GM21825 (cell line): ENCODE data around the gene ATG12.
"Not testable (repeated sequence)": the region's sequence is repeated elsewhere in the genome, so short reads cannot be mapped to it uniquely, and the experiment has no call there.

Source experiments
- ATAC-seq: cut with Tn5 transposase; IDR thresholded peaks from one replicate; pipeline ENCODE4 v1.9.1; 2021; ENCODE audit warnings: mild to moderate bottlenecking, moderate library complexity; ENCODE audit not compliant: unreplicated experiment

The ATG12 gene

DNA sequence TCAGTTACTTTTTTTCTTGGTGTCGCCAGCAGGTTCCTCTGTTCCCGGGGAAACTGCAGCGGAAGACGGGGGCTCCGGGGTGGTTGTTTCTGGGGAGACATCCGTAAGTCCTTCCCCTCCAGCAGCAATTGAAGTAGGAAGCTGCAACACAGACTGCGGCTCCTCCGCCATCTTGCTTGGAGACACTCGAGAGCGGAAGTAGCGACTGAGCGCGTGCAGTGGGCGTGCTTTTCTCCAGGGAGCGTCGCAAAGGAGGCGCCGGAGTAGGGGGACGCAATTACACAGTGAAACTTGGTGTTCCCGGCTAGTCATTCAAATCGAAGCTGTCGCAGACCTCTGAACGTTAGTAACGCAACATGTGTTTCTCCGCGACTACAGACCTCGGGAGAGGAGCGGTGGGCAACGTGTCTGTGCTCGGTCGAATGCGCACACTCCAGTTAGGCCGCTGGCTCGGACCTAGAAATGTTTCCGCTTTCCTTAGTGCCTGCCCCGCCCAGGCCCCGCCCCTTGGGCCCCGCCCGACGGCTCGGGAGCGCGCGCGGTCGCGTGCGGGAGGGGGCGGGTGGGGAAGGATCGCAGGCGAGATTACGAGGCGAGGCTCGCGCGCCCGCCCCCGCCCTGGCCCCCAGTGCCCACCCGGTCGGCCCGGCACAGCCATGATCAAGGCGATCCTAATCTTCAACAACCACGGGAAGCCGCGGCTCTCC, at the start of gene ATG12, which contains the start of gene AP3S1:
ATG12 (minus strand) TSS at position 184 of the 707 bp plus-strand sequence; CDS start at position 171, 13 bp downstream.
AP3S1 (plus strand) TSS at position 554 of the 707 bp plus-strand sequence; CDS start at position 657, 103 bp downstream.
- ATAC-seq = peak; percentile 79

DNA sequence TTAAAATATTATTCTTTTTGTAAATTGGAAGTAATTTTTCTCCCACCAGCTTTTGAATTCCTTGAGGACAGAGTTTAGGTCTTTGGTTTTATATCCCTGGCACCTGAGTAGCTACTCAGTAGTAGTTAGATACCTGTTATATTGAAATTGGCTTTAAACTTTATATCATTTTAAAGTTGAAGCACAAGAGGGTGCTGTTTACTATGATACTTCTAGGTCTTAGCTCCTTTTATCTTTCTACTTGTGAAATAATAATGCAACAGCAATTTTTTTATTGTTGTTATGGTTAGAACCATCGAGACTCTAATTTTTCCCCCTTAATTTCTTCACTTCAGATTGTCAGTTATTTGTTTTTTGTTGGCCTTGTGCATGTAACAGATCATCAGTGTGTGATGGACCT, 46.7 kb upstream of the ATG12 start:
- ATAC-seq = no peak

DNA sequence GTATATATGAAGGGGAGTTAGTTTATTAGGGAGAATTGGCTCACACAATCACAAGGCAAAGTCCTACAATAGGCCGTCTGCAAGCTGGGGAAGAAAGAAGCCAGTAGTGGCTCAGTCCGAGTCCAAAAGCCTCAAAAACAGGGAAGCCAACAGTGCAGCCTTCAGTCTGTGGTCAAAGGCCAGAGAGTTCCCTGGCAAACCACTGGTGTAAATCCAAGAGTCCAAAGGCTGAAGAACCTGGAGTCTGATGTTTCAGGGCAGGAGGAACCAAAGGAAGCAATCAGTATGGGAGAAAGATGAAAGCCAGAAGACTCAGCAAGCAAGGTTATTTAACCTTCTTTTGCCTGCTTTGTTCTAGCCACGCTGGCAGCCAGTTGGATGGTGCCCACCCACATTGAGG, 43.8 kb upstream of the ATG12 start:
- not testable (repeated sequence) for ATAC-seq

DNA sequence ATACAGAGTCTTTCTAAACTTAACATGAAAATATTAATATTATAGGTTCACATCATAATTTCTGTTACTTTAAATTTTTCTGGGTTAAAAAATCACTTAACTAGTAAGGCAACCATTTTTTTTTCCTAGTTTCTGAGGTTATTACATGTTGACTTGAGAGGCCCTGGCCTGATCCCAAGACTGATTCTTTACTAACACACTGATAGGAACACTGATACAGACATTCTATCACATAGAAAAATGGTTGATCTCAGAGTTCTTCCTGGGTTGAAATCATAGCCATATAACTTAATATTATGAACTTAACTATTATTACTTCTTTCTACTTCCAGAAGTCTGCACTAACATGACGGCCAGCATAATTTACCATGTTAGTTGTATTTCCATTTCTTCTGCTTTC, 43.3 kb upstream of the ATG12 start:
- ATAC-seq = no peak

DNA sequence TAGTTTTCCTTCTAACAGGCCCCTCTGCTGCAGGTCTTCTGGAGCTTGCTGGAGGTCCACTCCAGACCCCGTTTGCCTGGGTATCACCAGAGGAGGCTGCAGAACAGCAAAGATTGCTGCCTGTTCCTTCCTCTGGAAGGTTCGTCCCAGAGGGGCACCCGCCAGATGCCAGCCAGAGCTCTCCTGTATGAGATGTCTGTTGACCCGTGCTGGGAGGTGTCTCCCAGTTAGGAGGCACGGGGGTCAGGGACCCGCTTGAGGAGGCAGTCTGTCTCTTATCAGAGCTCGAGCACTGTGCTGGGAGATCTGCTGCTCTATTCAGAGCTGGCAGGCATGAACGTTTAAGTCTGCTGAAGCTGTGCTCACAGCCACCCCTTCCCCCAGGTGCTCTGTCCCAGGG, 41.1 kb upstream of the ATG12 start:
- not testable (repeated sequence) for ATAC-seq

DNA sequence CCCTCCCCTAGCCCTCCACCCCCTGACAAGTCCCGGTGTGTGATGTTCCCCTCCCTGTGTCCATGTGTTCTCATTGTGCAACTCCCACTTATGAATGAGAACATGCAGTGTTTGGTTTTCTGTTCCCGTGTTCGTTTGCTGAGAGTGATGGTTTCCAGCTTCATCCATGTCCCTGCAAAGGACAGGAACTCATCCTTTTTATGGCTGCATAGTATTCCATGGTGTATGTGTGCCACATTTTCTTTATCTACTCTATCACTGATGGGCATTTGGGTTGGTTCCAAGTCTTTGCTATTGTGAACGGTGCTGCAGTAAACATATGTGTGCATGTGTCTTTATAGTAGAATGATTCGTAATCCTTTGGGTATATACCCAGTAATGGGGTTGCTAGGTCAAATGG, 36.0 kb upstream of the ATG12 start:
- ATAC-seq = not testable (repeated sequence)

DNA sequence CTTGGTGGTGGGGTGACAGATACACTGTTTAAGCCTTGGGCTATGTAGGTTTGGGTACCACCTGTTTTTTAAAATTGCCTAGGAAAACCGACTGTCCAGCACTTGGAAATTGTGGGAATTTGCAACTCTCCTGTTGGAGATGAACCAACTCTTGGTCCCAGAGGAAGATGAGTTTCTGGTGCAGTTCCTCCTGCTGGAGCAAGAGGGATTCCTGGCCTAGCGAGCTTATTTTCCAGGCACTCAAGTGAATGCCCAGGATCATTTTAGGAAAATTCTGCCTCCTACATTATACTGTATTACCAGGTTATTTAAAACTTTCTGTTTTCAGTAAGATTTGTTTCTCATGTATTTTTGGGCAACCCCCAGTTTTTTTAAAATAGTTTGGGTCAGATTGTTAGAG, 34.1 kb upstream of the ATG12 start:
- no peak for ATAC-seq

DNA sequence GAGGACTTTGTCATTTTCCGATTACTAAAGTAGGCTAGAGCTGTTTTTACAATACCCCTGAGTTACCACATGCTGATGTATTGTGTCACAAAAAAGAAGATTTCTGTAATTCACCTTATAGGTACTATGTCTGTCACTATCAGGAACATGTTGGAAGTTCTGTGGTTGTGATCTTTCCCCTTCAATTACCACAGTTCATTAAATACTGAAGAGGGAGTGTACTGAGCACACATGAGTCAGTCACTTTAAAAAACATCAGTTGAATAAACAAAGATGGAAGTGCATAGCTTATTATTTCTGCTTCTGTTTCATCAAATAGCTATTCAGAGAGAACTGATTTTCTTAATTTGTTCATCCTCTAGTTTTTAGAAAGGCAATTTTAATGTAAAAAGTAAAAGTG, 32.0 kb upstream of the ATG12 start:
- no peak for ATAC-seq

DNA sequence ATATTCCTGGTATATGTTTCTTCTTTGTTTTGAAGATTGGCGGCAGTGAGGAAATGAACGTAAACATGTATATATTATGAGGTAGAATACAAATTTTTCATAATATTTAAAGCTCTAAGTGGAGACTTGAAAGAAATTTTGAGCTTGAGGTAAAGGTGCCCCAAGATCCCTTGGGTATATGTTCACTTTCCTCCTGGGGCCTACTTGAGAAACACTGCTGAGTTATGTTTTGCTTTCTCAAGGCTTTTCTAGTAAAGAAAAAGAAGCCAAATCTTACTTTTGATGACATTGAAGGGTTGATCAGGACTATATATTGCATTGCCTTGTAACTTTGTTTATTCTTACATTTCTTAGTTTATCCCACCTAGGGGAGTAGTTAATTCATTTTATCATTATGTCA, 31.1 kb upstream of the ATG12 start:
- ATAC-seq = no peak

DNA sequence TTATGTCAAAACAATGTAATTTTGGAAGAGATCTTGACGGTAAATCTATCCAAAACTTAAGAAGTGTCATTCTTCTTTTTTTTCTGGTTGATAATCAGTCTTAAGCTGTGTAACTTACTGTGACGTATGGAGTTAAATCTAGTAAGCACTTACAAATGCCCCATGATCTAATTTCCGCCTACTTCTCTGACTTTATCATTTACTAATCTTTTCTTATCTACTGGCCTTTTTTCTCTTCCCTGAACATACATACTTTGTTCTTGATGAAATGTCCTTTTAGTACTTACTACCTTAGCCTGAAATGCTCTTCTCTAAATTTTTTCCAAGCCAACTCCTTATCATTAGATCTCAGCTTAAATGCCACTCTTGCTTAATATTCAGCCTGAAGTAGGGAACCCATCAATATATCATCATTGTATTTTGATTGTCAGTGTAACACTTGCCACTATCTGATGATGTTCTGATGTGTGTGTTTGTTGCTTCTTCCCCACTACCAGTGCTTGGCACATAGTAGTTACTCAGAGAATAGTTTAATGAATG, 28.0 kb upstream of the ATG12 start:
- no peak for ATAC-seq

DNA sequence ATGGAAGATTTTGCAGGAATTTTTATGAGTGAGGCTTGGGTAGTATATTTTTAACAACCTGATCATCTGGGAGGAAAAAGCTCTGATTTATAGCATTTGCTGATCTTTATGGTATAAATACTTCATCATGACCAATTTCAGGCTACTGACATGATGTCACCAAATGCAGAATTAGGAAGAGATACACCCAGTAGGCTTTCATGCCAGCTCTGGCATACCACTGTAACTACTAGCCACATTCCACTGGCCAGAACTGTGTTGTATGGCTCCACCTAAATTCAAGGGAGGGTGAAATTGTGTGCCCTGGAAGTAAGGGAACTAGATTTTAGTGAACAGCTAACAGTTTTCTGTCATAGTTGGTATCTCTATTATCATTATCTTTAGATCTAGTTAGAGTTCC, 18.0 kb upstream of the ATG12 start:
- ATAC-seq = no peak

DNA sequence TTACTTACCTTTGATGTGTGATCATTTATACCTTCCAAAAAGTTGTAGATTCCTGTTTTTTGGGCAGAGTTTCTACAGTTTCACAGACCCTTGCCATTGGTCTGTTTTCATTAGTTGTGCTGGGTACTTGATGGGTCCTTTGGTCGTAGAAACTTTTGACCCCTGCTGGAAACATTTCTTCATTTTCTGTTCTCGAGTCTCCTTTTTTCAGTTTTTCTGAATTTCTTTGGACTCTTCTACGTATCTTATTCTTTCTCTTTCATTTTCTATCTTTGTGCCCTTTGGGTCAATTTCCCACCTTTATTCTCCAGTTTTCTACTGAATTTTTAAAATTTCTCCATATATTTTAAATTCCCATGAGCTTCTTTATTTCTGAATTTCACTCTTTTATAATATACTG, 17.0 kb upstream of the ATG12 start:
- ATAC-seq = no peak

DNA sequence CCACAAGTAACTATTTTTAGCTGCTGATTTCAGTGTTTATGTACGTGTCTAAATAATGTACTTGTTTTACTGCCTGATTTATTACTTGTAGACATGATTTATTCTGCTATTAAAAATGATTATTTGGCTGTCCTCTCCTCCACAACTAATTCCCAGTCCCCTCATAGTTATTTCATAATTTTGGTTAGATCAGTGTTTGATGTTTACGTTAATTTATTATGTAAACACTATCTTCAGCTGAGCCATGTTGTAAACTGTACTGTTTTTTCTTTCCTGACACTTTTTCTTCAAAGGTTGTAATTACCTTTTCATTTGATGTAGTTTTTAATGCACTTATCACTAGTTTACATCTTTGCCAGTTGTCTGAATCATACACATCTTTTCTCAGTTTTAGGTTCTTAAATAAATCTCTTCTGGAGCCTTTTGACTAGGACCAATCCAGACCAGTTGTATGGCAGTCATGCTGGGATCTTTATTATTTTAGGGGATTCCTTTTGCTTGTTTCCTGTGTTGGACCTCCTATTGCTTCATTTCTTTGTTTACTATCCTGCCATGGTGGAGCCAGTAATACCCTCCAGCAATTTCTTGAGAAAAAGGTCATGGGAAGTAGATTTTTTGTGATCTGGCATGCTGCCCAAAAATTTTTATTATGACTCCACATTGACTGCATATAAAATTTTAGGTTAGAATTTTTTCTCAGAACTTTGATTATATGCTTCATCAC, 16.4 kb upstream of the ATG12 start:
- ATAC-seq = no peak

DNA sequence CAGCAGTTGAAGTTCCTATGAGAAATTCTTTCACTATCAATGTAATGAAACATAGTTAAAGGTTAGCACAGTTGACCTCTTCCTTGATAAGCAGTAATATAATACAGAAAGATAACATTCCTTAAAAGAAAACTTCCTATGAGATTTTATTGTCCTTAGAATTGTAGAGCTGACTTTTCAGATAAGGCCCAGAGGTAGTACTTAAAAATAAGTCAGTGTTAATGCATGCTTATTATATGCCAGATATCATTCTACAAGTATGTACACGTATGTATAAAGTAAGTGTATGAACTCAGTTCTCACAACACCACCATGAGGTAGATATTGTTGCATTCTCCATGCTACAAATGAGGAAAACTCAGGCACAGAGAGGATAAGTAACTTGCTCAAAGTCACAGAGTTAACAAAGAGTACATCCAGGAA, 15.7 kb upstream of the ATG12 start:
- no peak for ATAC-seq

DNA sequence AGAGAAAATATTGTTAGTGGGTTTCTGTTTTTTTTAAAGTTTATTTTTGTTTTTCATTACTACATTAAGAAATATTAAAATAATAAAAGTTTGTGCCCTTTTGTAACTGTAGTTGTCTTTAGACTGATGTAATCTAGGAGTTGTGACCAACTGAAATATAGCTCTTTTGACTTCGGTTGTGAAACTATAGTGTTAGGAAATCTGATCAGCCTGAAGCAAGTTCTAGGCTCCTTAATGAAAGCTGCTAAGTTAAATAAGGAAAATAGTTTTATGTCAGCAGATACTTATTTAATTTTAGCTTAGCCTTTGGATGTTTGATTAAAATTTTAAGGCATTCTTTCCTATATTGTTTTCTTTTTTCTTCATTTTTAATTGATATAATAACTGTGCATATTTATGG, 14.6 kb upstream of the ATG12 start:
- no peak for ATAC-seq

DNA sequence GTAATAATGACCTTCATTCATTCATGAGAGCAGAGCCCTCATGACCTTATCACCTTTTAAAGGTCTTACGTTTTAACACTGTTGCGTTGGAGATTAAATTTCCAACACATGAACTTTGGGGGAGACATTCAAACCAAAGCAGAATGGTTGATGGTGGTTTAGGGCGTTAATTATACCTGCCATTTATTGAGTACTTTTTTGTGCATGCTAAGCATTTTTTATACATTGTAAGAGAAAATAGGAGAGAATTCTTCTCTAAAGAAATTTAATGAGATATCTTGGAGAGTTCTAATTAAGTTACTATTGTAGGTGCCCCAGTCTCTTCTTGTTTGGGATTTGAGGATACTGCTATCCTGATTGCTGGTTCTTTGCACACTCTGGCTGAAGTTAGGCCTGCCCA, 12.8 kb upstream of the ATG12 start:
- ATAC-seq = no peak

DNA sequence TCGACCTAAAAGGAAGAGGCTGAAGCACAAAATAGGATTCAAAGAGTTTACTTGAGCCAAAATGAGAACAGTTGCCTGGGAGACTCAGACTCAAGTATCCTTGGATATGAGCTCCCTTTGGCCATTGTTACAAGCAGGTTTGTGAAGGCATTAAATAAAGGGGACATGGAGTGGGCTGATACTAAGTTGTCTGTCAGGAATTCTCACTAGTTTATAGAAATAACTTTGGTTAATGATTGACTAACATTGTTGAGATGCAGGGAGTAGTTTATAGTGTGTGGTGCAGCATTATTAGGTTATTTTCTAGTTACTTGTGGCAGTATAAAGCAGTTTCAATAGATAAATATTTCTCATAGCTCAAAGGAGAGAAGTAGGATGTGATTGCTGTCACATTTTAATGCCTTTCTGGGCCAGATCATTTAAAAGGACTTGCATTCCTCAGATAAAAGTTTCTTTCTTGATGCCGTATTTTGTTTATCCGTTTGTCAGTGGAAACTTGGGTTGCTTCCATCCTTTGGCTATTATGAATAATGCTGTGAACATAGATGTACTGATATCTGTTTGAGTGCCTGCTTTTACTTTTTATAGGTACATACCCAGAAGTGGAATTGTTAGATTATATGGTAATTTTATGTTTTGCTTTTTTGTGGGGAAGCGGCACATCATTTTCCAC, 9.5 kb upstream of the ATG12 start:
- ATAC-seq = no peak

DNA sequence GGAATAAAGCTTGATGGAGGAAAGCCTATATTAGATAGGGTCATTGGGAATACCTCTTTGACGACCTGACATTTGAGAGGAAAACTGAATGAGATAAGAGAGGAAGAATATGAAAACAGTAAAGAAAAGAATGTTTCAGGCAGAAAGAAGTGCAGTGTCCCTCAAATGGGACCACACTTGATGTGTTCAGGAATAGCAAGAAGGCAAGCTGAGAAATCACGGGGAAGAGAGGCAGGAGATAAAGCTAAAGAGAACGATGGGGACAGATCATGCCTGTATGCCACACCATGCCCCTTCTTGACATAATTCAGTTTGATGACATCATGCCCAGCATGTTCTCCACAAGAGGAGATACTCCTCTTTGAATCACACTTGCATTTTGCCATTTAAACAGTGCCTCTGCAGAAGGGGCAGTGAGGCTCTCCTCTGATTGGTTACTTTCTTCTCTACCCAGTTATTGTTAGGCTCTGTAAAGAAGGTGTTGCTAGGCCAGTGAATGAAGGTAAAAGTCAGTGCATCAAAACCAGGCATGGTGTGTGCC, 8.0 kb upstream of the ATG12 start:
- ATAC-seq = no peak

DNA sequence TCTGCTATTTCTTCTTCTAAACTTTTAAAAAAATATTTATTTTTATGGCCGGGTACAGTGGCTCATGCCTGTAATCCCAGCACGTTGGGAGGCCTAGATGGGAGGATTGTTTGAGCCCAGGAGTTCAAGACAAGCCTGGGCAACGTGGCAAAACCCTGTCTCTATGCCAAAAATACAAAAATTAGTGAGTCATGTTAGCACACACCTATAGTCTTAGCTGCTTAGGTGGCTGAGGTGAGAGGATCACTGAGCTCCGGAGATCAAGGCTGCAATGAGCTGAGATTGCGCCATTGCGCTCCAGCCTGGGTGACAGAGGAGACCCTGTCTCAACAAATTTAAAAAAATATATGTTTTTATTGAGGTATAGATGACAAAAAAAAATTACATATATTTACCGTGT, 5.9 kb upstream of the ATG12 start:
- ATAC-seq = no peak

DNA sequence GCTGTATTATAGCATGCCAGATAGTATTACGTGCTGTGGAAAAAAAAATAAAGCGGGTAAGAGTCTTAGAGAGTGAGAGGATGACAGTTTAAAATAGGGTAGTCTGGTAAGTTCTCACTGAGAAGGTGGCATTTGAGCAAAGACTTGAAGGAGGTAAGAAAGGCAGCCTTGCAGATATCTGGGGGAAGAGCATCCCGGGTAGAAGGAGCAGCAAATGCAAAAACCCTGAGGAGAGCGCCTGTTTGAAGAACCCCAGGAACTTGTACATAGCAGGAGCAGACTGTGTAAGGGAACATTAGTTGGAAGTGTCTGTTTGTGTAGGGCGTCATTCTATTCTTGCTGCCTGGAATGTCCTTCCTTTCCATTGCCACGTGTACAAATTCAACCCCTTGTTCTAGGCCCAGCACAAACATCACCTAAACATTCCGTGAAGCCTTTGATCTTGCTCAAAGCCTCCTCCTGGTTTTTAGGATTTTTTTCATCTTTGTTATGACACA, 3.0 kb upstream of the ATG12 start:
- ATAC-seq = no peak

DNA sequence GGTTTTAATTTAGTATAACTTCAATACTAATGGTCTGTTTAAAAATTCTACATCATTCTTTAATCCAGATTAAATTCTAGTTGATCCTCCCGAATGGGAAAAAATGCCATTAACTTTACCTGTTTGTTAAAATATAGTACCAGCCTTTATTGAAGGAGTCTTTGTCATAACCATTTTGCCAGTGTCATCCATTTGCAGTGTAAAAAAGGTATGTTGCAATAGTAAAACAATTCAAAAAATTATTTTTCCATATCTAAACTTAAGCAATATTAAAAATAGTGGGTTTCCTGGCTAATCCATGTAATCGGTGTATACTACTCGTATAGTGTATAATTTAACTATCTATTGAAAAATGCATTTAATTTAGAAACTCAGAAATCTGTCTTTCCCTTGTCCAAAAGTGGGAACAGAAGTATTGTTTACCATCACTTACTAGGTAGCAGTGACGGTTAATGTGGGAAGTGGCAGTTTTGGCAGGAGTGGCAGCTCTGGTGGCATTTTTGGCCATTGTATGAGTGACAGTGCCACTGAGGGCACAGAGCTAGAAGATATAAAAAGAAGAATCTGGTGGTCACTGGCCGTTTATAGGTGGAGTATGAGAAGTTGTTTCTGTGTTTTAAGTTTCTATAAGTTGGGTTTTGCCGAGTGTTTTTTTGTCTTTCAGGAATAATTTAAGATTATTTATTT, 2.2 kb upstream of the ATG12 start:
- no peak for ATAC-seq
